DMS79 (cell line): ENCODE results near the gene TMEM130.
A peak's percentile ranks its signal among the peaks of the same experiment; 100 is the strongest.

Source experiments
- DNase-seq: peaks from one replicate; lab custom pipeline; 2025; lab: John Stamatoyannopoulos, UW

TMEM130 gene

GRCh38 chr7:98807068-98808048 lies 62.5 kb downstream of the TMEM130 start:
- DNase-seq: no peak

- peak; percentile 13 for DNase-seq
Measured at GRCh38 chr7:98805956-98806838, 63.6 kb downstream of the TMEM130 start.

- DNase-seq: no peak
Measured at GRCh38 chr7:98802781-98803110, 67.1 kb downstream of the TMEM130 start.

GRCh38 chr7:98802088-98802780 lies 67.6 kb downstream of the TMEM130 start:
- peak; percentile 95 for DNase-seq

GRCh38 chr7:98800996-98801395 lies 68.8 kb downstream of the TMEM130 start:
- no peak for DNase-seq

GRCh38 chr7:98797150-98797549 lies 72.7 kb downstream of the TMEM130 start:
- no peak for DNase-seq
